ENCODE measurements around the gene TPP1. TPM values are rescaled to one million over a fixed set of nuclear protein-coding genes. Genes with fewer than 3 reads are reported as not detected.

TPP1 gene
- total and polyA plus RNA-seq, 2 donors (not counting 1 experiment from before 2014, with no cell fraction given): 127 to 136 TPM

DNA sequence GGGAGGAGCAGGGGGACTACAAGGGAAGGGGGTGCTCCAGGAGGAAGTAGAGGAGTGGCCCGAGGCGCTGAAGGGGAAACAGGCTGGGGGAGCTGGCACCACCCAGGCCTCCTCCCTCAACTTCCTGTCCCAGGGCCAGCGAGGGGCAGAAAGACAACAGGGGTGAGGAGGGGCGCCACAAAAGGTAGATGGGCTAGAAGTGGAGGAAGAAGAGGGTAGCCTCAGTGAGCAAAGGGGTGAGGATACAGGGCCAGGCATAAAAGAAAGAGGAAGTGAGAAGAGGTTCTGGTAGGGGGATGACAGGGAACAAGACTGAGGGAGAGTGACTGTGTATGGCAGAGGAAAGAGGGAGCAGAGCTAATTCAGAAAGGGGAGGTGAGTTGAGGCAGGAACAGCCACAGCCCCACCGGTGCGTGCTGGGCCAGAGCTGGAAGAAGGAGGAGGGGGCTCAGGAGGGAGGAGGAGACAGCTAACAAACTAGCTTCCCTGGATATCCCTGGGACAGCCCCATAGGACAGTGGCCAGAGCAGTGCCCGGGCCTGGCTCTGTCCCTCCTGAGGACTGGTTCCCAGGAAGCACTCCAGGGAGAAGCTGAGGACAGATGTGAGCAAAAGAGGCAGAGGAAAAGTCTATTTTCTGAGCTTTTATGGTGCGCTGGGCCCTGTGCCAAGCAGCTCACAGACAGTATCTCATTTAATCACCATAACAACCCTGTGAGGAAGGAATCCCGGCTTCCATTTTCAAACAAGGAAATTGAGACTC is 27.9 kb upstream of the TPP1 start:
- H4K20me1 ChIP-seq (ENCODE audit: control insufficient read depth, extremely low read depth, insufficient read depth, low read length): no peaks in the 10 kb centered on the region
- peaks cover 18% of the 10 kb centered on the region for H3K4me1 ChIP-seq (ENCODE audit: control insufficient read depth, extremely low read depth, insufficient read depth, low read length)
- H3K27me3 ChIP-seq (ENCODE audit: control insufficient read depth, insufficient read depth, low read length): peaks cover 16% of the 10 kb centered on the region
- no peak for TF ChIP-seq EZH2 (IDR thresholded peaks at IDR 0.05; ENCODE audit: low read length, missing control alignments)
- TF ChIP-seq, protein P1, sequence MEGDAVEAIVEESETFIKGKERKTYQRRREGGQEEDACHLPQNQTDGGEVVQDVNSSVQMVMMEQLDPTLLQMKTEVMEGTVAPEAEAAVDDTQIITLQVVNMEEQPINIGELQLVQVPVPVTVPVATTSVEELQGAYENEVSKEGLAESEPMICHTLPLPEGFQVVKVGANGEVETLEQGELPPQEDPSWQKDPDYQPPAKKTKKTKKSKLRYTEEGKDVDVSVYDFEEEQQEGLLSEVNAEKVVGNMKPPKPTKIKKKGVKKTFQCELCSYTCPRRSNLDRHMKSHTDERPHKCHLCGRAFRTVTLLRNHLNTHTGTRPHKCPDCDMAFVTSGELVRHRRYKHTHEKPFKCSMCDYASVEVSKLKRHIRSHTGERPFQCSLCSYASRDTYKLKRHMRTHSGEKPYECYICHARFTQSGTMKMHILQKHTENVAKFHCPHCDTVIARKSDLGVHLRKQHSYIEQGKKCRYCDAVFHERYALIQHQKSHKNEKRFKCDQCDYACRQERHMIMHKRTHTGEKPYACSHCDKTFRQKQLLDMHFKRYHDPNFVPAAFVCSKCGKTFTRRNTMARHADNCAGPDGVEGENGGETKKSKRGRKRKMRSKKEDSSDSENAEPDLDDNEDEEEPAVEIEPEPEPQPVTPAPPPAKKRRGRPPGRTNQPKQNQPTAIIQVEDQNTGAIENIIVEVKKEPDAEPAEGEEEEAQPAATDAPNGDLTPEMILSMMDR (conservative IDR thresholded peaks at IDR 0.05 in 1 of 2, IDR thresholded peaks at IDR 0.05 in 1 of 2; ENCODE audit: low read depth in 1 of 2, low read length in 2 of 2): no peak
- peak overlapping the region; percentile 98 for H3K4me2 ChIP-seq (ENCODE audit: extremely low read depth, insufficient read depth, low read length)
- H3K79me2 ChIP-seq (ENCODE audit: control insufficient read depth, insufficient read depth, low read length): no peaks in the 10 kb centered on the region
- H3K36me3 ChIP-seq (ENCODE audit: control insufficient read depth, insufficient read depth, low read length): no peaks in the 10 kb centered on the region
- peak overlapping the region; percentile 82 for H3K27ac ChIP-seq (ENCODE audit: insufficient read depth, low read length)
- H2AFZ ChIP-seq (ENCODE audit: low read length): no peak overlapping the region
- H3K9ac ChIP-seq (ENCODE audit: insufficient read depth, low read length): peak overlapping the region; percentile 21
- DNase-seq (ENCODE audit: low read depth in 2 of 2): no peak
- H3K4me3 ChIP-seq (replicated peaks in 1 of 4; ENCODE audit: control extremely low read depth in 1 of 4, insufficient read depth in 1 of 4, low read depth in 3 of 4, low read length in 4 of 4): peak overlapping the region in 1 of 4 experiments; percentile 38
- no peaks in the 10 kb centered on the region for H3K9me3 ChIP-seq (ENCODE audit: control insufficient read depth, insufficient read depth, low read depth, low read length)

DNA sequence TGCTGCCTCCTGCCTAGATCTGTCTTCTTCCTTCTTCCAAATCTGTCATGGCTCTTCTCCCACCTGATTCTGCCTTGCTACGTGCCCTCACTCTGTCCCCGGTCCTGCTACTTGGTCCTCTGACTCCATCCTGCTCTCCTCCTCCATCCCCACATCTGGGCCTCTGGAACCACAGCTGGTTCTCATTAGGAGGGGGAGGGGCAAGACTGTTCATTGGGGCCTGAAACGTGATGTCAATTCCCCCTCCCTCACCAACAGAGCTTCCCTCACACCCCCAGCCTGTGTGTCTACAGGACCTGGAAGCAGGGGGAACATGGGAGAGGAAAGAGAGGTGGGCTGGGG is 27.3 kb upstream of the TPP1 start:
- Histone ChIP-seq H3K9ac (ENCODE audit: insufficient read depth, low read length) (peak overlapping the region; percentile 8), H2AFZ (ENCODE audit: low read length) (peak overlapping the region; percentile 21), H3K27me3 (ENCODE audit: control insufficient read depth, insufficient read depth, low read length) (peaks cover 14% of the 10 kb centered on the region), H3K27ac (ENCODE audit: insufficient read depth, low read length) (peak overlapping the region; percentile 82), H3K36me3 (ENCODE audit: control insufficient read depth, insufficient read depth, low read length) (no peaks in the 10 kb centered on the region), H3K4me2 (ENCODE audit: extremely low read depth, insufficient read depth, low read length) (peak overlapping the region; percentile 98), H4K20me1 (ENCODE audit: control insufficient read depth, extremely low read depth, insufficient read depth, low read length) (no peaks in the 10 kb centered on the region), H3K9me3 (ENCODE audit: control insufficient read depth, insufficient read depth, low read depth, low read length) (no peaks in the 10 kb centered on the region), H3K4me1 (ENCODE audit: control insufficient read depth, extremely low read depth, insufficient read depth, low read length) (peaks cover 18% of the 10 kb centered on the region), H3K4me3 (replicated peaks in 1 of 4; ENCODE audit: control extremely low read depth in 1 of 4, insufficient read depth in 1 of 4, low read depth in 3 of 4, low read length in 4 of 4) (peak overlapping the region in 2 of 4 experiments; percentile 22 to 38), H3K79me2 (ENCODE audit: control insufficient read depth, insufficient read depth, low read length) (no peaks in the 10 kb centered on the region)
- peak in 1 of 2 donors; percentile 61 for DNase-seq (ENCODE audit: low read depth in 2 of 2)
- TF ChIP-seq EZH2 (IDR thresholded peaks at IDR 0.05; ENCODE audit: low read length, missing control alignments): no peak
- TF ChIP-seq, protein P1 (conservative IDR thresholded peaks at IDR 0.05 in 1 of 2, IDR thresholded peaks at IDR 0.05 in 1 of 2; ENCODE audit: low read depth in 1 of 2, low read length in 2 of 2): no peak

DNA sequence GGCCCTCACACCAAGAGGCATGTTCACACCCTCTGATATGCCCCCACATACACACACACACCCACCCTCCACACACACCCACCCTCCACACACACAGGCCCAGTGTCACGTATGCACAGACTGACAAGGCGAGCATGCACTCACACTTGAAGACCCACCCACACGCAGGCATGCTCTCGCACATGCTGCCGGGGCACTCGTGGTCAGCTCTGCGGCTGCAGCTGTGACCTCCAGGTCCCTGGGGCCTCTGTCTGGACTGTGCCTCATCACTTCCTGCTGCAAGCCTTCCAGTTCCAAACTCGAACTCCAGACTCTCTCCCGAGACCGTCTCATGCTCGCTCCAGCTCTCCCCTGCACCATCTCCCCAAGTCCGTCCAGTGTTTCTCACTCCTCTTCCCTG is 26.8 kb upstream of the TPP1 start:
- peak overlapping the region; percentile 8 for H3K9ac ChIP-seq (ENCODE audit: insufficient read depth, low read length)
- peak overlapping the region; percentile 82 for H3K27ac ChIP-seq (ENCODE audit: insufficient read depth, low read length)

More for the DNA sequence above, 26.8 kb upstream of the TPP1 start:
- no peaks in the 10 kb centered on the region for H3K36me3 ChIP-seq (ENCODE audit: control insufficient read depth, insufficient read depth, low read length)
- H2AFZ ChIP-seq (ENCODE audit: low read length): peak overlapping the region; percentile 21
- TF ChIP-seq, protein P1 (conservative IDR thresholded peaks at IDR 0.05 in 1 of 2, IDR thresholded peaks at IDR 0.05 in 1 of 2; ENCODE audit: low read depth in 1 of 2, low read length in 2 of 2): no peak
- TF ChIP-seq EZH2 (IDR thresholded peaks at IDR 0.05; ENCODE audit: low read length, missing control alignments): no peak
- peak overlapping the region; percentile 98 for H3K4me2 ChIP-seq (ENCODE audit: extremely low read depth, insufficient read depth, low read length)
- H3K4me3 ChIP-seq (replicated peaks in 1 of 4; ENCODE audit: control extremely low read depth in 1 of 4, insufficient read depth in 1 of 4, low read depth in 3 of 4, low read length in 4 of 4): peak overlapping the region in 2 of 4 experiments; percentile 22 to 38
- peak; percentile 69 to 73 for DNase-seq (ENCODE audit: low read depth in 2 of 2)
- H4K20me1 ChIP-seq (ENCODE audit: control insufficient read depth, extremely low read depth, insufficient read depth, low read length): no peaks in the 10 kb centered on the region
- peaks cover 9% of the 10 kb centered on the region for H3K27me3 ChIP-seq (ENCODE audit: control insufficient read depth, insufficient read depth, low read length)
- no peaks in the 10 kb centered on the region for H3K79me2 ChIP-seq (ENCODE audit: control insufficient read depth, insufficient read depth, low read length)
- H3K4me1 ChIP-seq (ENCODE audit: control insufficient read depth, extremely low read depth, insufficient read depth, low read length): peaks cover 18% of the 10 kb centered on the region
- H3K9me3 ChIP-seq (ENCODE audit: control insufficient read depth, insufficient read depth, low read depth, low read length): no peaks in the 10 kb centered on the region
